ENCODE results near the gene TFPI. TPM values are rescaled to one million over a fixed set of nuclear protein-coding genes. Genes with fewer than 3 reads are reported as not detected.
"Not testable (repeated sequence)": the region's sequence is repeated elsewhere in the genome, so short reads cannot be mapped to it uniquely, and the experiment has no call there.

TFPI gene
- total and polyA plus RNA-seq, 2 donors, result 16.1 to 33.4 TPM

GRCh38 chr2:187541086-187542085 is 12.8 kb downstream of the TFPI start:
- 94% methylated on average over 7 of the region's 7 CpGs for WGBS
- Histone ChIP-seq H3K4me3 (ENCODE audit: low read length in 2 of 2) (no peak overlapping the region), H3K4me1 (ENCODE audit: control insufficient read depth in 2 of 2, insufficient read depth in 2 of 2, low read length in 2 of 2) (no peaks in the 10 kb centered on the region), H3K36me3 (ENCODE audit: control insufficient read depth in 2 of 2, insufficient read depth in 2 of 2, low read length in 1 of 2) (no peaks in the 10 kb centered on the region), H3K27ac (ENCODE audit: low read depth in 1 of 2, low read length in 1 of 2) (no peak overlapping the region), H3K27me3 (ENCODE audit: control insufficient read depth in 2 of 2, insufficient read depth in 1 of 2, low read length in 1 of 2) (no peaks in the 10 kb centered on the region), H3K9me3 (ENCODE audit: control insufficient read depth in 2 of 2, insufficient read depth in 1 of 2, low read length in 1 of 2) (no peaks in the 10 kb centered on the region)
- no peak for DNase-seq (ENCODE audit: low read depth in 6 of 9, low spot score in 9 of 9)

DNA sequence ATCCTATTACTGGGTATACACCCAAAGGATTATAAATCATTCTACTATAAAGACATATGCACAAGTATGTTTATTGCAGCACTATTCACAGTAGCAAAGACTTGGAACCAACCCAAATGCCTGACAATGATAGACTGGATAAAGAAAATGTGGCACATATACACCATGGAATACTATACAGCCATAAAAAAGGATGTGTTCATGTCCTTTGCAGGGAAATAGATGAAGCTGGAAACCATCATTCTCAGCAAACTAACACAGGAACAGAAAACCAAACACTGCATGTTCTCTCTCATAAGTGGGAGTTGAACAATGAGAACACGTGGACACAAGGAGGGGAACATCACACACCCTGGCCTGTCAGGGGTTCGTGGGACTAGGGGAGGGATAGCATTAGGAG is 16.0 kb downstream of the TFPI start:
- not testable (repeated sequence) for DNase-seq (ENCODE audit: low read depth in 6 of 9, low spot score in 9 of 9); H3K9me3 ChIP-seq (ENCODE audit: control insufficient read depth in 2 of 2, insufficient read depth in 1 of 2, low read length in 1 of 2); H3K36me3 ChIP-seq (ENCODE audit: control insufficient read depth in 2 of 2, insufficient read depth in 2 of 2, low read length in 1 of 2); H3K27ac ChIP-seq (ENCODE audit: low read depth in 1 of 2, low read length in 1 of 2); H3K4me1 ChIP-seq (ENCODE audit: control insufficient read depth in 2 of 2, insufficient read depth in 2 of 2, low read length in 2 of 2); H3K27me3 ChIP-seq (ENCODE audit: control insufficient read depth in 2 of 2, insufficient read depth in 1 of 2, low read length in 1 of 2); H3K4me3 ChIP-seq (ENCODE audit: low read length in 2 of 2)
- 96% methylated on average over 2 of the region's 2 CpGs for WGBS

DNA sequence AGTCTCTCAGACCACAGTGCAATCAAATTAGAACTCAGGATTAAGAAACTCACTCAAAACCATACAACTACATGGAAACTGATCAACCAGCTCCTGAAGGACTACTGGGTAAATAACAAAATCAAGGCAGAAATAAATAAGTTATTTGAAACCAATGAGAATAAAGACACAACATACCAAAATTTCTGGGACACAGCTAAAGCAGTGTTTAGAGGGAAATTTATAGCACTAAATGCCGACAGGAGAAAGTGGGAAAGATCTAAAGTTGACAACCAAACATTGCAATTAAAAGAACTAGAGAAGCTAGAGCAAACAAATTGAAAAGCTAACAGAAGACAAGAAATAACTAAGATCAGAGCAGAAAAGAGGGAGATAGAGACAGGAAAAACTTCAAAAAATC is 18.9 kb downstream of the TFPI start:
- not testable (repeated sequence) for H3K4me3 ChIP-seq (ENCODE audit: low read length in 2 of 2); H3K27me3 ChIP-seq (ENCODE audit: control insufficient read depth in 2 of 2, insufficient read depth in 1 of 2, low read length in 1 of 2); H3K9me3 ChIP-seq (ENCODE audit: control insufficient read depth in 2 of 2, insufficient read depth in 1 of 2, low read length in 1 of 2); DNase-seq (ENCODE audit: low read depth in 6 of 9, low spot score in 9 of 9); H3K36me3 ChIP-seq (ENCODE audit: control insufficient read depth in 2 of 2, insufficient read depth in 2 of 2, low read length in 1 of 2); H3K27ac ChIP-seq (ENCODE audit: low read depth in 1 of 2, low read length in 1 of 2); H3K4me1 ChIP-seq (ENCODE audit: control insufficient read depth in 2 of 2, insufficient read depth in 2 of 2, low read length in 2 of 2)
- WGBS, result 96% methylated on average over 1 of the region's 1 CpG

- 95% methylated on average over 14 of the region's 14 CpGs for WGBS
- Histone ChIP-seq H3K9me3 (ENCODE audit: control insufficient read depth in 2 of 2, insufficient read depth in 1 of 2, low read length in 1 of 2) (peaks cover 0 to 7% of the 10 kb centered on the region in 2 donors), H3K27me3 (ENCODE audit: control insufficient read depth in 2 of 2, insufficient read depth in 1 of 2, low read length in 1 of 2) (no peaks in the 10 kb centered on the region), H3K36me3 (ENCODE audit: control insufficient read depth in 2 of 2, insufficient read depth in 2 of 2, low read length in 1 of 2) (no peaks in the 10 kb centered on the region), H3K4me3 (ENCODE audit: low read length in 2 of 2) (no peak overlapping the region), H3K4me1 (ENCODE audit: control insufficient read depth in 2 of 2, insufficient read depth in 2 of 2, low read length in 2 of 2) (no peaks in the 10 kb centered on the region), H3K27ac (ENCODE audit: low read depth in 1 of 2, low read length in 1 of 2) (no peak overlapping the region)
- DNase-seq (ENCODE audit: low read depth in 6 of 9, low spot score in 9 of 9), result no peak
Observed at GRCh38 chr2:187532333-187533120, 21.7 kb downstream of the TFPI start.

GRCh38 chr2:187529977-187530721 is 24.1 kb downstream of the TFPI start:
- Histone ChIP-seq H3K4me3 (ENCODE audit: low read length in 2 of 2) (no peak overlapping the region), H3K36me3 (ENCODE audit: control insufficient read depth in 2 of 2, insufficient read depth in 2 of 2, low read length in 1 of 2) (no peaks in the 10 kb centered on the region), H3K27me3 (ENCODE audit: control insufficient read depth in 2 of 2, insufficient read depth in 1 of 2, low read length in 1 of 2) (no peaks in the 10 kb centered on the region), H3K4me1 (ENCODE audit: control insufficient read depth in 2 of 2, insufficient read depth in 2 of 2, low read length in 2 of 2) (no peaks in the 10 kb centered on the region), H3K27ac (ENCODE audit: low read depth in 1 of 2, low read length in 1 of 2) (no peak overlapping the region), H3K9me3 (ENCODE audit: control insufficient read depth in 2 of 2, insufficient read depth in 1 of 2, low read length in 1 of 2) (peaks cover 0 to 7% of the 10 kb centered on the region in 2 donors)
- DNase-seq (ENCODE audit: low read depth in 6 of 9, low spot score in 9 of 9), result no peak
- WGBS, result 94% methylated on average over 7 of the region's 7 CpGs

- no peak for DNase-seq (ENCODE audit: low read depth in 6 of 9, low spot score in 9 of 9)
- no peaks in the 10 kb centered on the region for H3K4me1 ChIP-seq (ENCODE audit: control insufficient read depth in 2 of 2, insufficient read depth in 2 of 2, low read length in 2 of 2)
- H3K4me3 ChIP-seq (ENCODE audit: low read length in 2 of 2), result no peak overlapping the region
- H3K27me3 ChIP-seq (ENCODE audit: control insufficient read depth in 2 of 2, insufficient read depth in 1 of 2, low read length in 1 of 2), result no peaks in the 10 kb centered on the region
- 98% methylated on average over 3 of the region's 3 CpGs for WGBS
- H3K9me3 ChIP-seq (ENCODE audit: control insufficient read depth in 2 of 2, insufficient read depth in 1 of 2, low read length in 1 of 2), result peaks cover 0 to 7% of the 10 kb centered on the region in 2 donors
- H3K36me3 ChIP-seq (ENCODE audit: control insufficient read depth in 2 of 2, insufficient read depth in 2 of 2, low read length in 1 of 2), result no peaks in the 10 kb centered on the region
- no peak overlapping the region for H3K27ac ChIP-seq (ENCODE audit: low read depth in 1 of 2, low read length in 1 of 2)
Observed at GRCh38 chr2:187529248-187529976, 24.8 kb downstream of the TFPI start.

GRCh38 chr2:187528042-187528441 is 26.2 kb downstream of the TFPI start:
- Histone ChIP-seq H3K4me3 (ENCODE audit: low read length in 2 of 2) (no peak overlapping the region), H3K9me3 (ENCODE audit: control insufficient read depth in 2 of 2, insufficient read depth in 1 of 2, low read length in 1 of 2) (peaks cover 0 to 5% of the 10 kb centered on the region in 2 donors), H3K27ac (ENCODE audit: low read depth in 1 of 2, low read length in 1 of 2) (no peak overlapping the region)

GRCh38 chr2:187527262-187527661 is 27.0 kb downstream of the TFPI start:
- Histone ChIP-seq H3K4me1 (ENCODE audit: control insufficient read depth in 2 of 2, insufficient read depth in 2 of 2, low read length in 2 of 2) (no peaks in the 10 kb centered on the region), H3K36me3 (ENCODE audit: control insufficient read depth in 2 of 2, insufficient read depth in 2 of 2, low read length in 1 of 2) (no peaks in the 10 kb centered on the region), H3K4me3 (ENCODE audit: low read length in 2 of 2) (no peak overlapping the region), H3K27me3 (ENCODE audit: control insufficient read depth in 2 of 2, insufficient read depth in 1 of 2, low read length in 1 of 2) (no peaks in the 10 kb centered on the region), H3K9me3 (ENCODE audit: control insufficient read depth in 2 of 2, insufficient read depth in 1 of 2, low read length in 1 of 2) (no peaks in the 10 kb centered on the region), H3K27ac (ENCODE audit: low read depth in 1 of 2, low read length in 1 of 2) (no peak overlapping the region)
- WGBS, result 95% methylated on average over 4 of the region's 4 CpGs
- no peak for DNase-seq (ENCODE audit: low read depth in 6 of 9, low spot score in 9 of 9)

More at GRCh38 chr2:187528042-187528441, 26.2 kb downstream of the TFPI start:
- DNase-seq (ENCODE audit: low read depth in 6 of 9, low spot score in 9 of 9), result no peak
- Histone ChIP-seq H3K36me3 (ENCODE audit: control insufficient read depth in 2 of 2, insufficient read depth in 2 of 2, low read length in 1 of 2) (no peaks in the 10 kb centered on the region), H3K27me3 (ENCODE audit: control insufficient read depth in 2 of 2, insufficient read depth in 1 of 2, low read length in 1 of 2) (no peaks in the 10 kb centered on the region), H3K4me1 (ENCODE audit: control insufficient read depth in 2 of 2, insufficient read depth in 2 of 2, low read length in 2 of 2) (no peaks in the 10 kb centered on the region)
- WGBS, result 99% methylated on average over 1 of the region's 1 CpG
